ENCODE results near the gene ARSB.
A peak's percentile ranks its signal among the peaks of the same experiment; 100 is the strongest.

Gene ARSB

DNA sequence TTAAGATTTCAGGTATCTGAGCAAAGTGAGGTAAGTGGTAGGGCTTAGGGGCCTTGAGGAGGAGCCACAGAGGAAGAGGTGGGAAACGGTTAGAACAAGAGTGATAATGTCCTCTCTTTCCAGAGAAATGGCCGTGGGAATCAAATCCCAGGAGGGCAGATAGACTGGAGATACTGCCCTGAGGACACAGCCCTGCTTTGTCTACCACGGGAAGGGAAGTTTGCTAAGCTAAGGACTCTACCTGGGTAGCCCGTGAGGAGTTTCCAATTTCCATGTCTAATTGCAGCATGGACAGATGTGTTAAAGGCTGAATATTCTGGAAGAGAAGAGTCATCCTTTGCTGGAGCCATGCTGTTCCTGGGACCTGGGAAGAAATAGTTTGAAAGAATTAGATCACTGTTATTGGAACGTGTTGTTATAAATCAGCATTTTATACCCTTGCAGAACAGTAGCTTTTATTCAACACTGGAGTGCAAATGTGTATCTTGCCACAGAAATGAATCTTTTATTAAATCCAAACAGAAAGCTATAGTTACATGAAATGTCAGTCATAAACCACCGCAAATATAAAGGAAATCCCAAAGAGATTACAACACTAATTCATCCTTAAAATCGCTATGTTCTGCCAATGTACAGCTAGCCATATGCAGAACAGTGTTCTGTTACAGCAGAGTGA is 203.4 kb downstream of the ARSB start:
- peaks cover 3% of the 10 kb centered on the region for H3K9me3 ChIP-seq (ENCODE audit: control insufficient read depth, low read length)
- no peak overlapping the region for H3K9ac ChIP-seq (ENCODE audit: low read length)
- H3K27me3 ChIP-seq (replicated peaks; ENCODE audit: control insufficient read depth, insufficient read depth, low read length), result no peaks in the 10 kb centered on the region
- H3K36me3 ChIP-seq (ENCODE audit: control insufficient read depth, insufficient read depth, low read length, severe bottlenecking), result no peaks in the 10 kb centered on the region
- no peak for DNase-seq (ENCODE audit: low read depth)
- H3K4me3 ChIP-seq (ENCODE audit: low read length), result no peak overlapping the region
- H3K4me1 ChIP-seq (ENCODE audit: control insufficient read depth, insufficient read depth, low read length), result peaks cover 18% of the 10 kb centered on the region

DNA sequence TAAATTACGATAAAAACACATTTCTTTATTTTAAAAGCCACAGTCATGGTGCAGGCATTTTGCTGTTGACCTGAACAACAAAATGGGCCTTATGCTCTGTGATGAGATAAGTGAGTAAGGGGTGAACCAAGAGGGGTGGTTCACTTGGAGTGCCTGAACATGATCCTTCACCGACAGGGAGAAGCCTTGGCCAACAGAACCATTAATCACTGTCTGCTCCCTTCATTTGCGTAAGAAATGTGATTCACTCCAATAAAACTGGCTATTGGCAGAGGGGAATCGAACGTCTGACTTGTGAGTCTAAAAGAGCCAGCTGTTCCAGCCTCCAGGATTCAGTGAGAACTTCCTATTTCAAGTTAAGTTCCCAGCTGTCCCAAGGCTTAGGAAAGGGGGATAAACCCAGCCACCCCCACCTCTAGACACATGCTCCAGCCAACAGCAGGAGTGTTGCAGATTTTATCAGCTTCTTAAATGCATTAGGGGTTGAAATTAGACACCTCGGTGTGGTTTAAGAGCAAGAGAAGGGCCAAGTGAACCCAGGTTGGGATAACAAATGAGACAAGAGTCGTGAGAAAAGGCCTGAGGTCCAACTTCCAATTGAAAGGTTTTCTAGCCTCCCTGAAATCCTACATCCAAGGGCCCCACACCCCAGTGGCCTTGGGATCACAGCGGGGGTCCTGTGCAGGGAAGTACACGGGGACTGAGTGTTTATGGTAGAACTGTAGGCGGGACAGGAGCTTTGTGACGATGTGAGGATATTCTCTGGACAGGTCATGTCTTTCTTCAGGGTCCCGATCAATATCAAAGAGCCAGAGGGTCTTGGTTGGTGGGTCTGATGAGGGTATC is 205.1 kb downstream of the ARSB start:
- peaks cover 18% of the 10 kb centered on the region for H3K4me1 ChIP-seq (ENCODE audit: control insufficient read depth, insufficient read depth, low read length)
- H3K9me3 ChIP-seq (ENCODE audit: control insufficient read depth, low read length), result peaks cover 4% of the 10 kb centered on the region
- no peaks in the 10 kb centered on the region for H3K27me3 ChIP-seq (replicated peaks; ENCODE audit: control insufficient read depth, insufficient read depth, low read length)
- peak; percentile 44 for DNase-seq (ENCODE audit: low read depth)
- H3K9ac ChIP-seq (ENCODE audit: low read length), result no peak overlapping the region
- H3K36me3 ChIP-seq (ENCODE audit: control insufficient read depth, insufficient read depth, low read length, severe bottlenecking), result no peaks in the 10 kb centered on the region
- no peak overlapping the region for H3K4me3 ChIP-seq (ENCODE audit: low read length)

DNA sequence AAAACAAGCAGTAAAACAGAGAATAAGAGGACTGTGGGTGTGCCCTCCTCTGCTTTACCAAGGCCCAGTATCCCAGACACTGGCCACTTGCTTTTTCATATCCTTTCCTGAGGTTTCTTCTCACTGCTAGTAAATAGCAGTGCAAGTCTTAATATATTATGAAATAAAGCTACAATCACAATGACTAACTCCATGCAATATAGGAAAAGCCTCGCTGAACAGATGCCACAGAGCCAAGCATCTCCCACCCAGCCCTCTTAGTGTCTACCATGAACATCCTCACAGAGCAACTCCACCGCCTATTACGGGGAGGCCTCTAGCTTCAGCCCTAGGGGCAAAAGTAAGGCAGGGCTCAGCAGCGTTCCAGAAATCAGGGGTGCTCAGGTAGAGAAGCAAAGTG is 205.8 kb downstream of the ARSB start:
- no peak overlapping the region for H3K4me3 ChIP-seq (ENCODE audit: low read length)
- H3K27me3 ChIP-seq (replicated peaks; ENCODE audit: control insufficient read depth, insufficient read depth, low read length), result no peaks in the 10 kb centered on the region
- H3K4me1 ChIP-seq (ENCODE audit: control insufficient read depth, insufficient read depth, low read length), result peaks cover 18% of the 10 kb centered on the region
- DNase-seq (ENCODE audit: low read depth), result no peak
- H3K9ac ChIP-seq (ENCODE audit: low read length), result no peak overlapping the region
- no peaks in the 10 kb centered on the region for H3K36me3 ChIP-seq (ENCODE audit: control insufficient read depth, insufficient read depth, low read length, severe bottlenecking)
- peaks cover 4% of the 10 kb centered on the region for H3K9me3 ChIP-seq (ENCODE audit: control insufficient read depth, low read length)

DNA sequence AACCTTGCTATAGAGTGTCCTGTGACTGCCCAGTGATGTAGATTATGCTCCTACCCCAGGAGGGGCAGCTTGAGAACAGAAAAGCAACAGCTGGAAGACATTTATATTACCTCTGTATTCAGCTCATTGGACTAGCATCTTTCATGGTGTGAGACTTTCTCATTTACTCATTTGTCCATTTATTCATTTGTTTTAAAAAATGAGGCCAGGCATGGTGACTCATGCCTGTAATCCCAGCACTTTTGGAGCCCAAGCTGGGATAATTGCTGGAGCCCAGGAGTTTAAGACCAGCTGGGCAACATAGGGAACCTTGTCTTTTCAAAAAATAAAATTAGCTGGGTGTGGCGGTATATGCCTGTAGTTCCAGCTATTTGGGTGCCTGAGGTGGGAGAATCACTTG is 206.6 kb downstream of the ARSB start:
- H3K9me3 ChIP-seq (ENCODE audit: control insufficient read depth, low read length), result peaks cover 4% of the 10 kb centered on the region
- peak; percentile 13 for DNase-seq (ENCODE audit: low read depth)
- no peak overlapping the region for H3K4me3 ChIP-seq (ENCODE audit: low read length)
- no peaks in the 10 kb centered on the region for H3K27me3 ChIP-seq (replicated peaks; ENCODE audit: control insufficient read depth, insufficient read depth, low read length)
- H3K9ac ChIP-seq (ENCODE audit: low read length), result no peak overlapping the region
- peaks cover 18% of the 10 kb centered on the region for H3K4me1 ChIP-seq (ENCODE audit: control insufficient read depth, insufficient read depth, low read length)
- no peaks in the 10 kb centered on the region for H3K36me3 ChIP-seq (ENCODE audit: control insufficient read depth, insufficient read depth, low read length, severe bottlenecking)

DNA sequence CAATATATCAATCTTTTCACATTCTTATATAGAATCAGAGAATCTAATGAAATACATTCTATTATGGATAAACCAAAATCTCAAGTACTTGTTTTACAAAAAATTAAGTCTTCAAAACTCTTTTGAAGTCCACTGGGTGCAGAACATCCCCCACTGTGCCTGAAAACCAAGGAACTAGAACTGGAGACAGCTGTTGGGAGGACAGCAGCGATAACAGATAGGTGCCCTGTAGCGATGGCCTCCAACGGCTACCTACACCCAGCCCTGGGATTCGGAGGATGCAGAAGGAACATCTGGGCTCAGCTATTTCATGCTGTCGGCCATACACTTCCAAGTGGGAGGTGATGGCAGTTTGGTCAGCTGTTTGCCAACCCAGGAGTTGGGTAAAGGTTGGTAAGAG is 207.2 kb downstream of the ARSB start:
- H3K27me3 ChIP-seq (replicated peaks; ENCODE audit: control insufficient read depth, insufficient read depth, low read length), result no peaks in the 10 kb centered on the region
- peaks cover 4% of the 10 kb centered on the region for H3K9me3 ChIP-seq (ENCODE audit: control insufficient read depth, low read length)
- H3K36me3 ChIP-seq (ENCODE audit: control insufficient read depth, insufficient read depth, low read length, severe bottlenecking), result no peaks in the 10 kb centered on the region
- H3K4me3 ChIP-seq (ENCODE audit: low read length), result no peak overlapping the region
- DNase-seq (ENCODE audit: low read depth), result no peak
- no peak overlapping the region for H3K9ac ChIP-seq (ENCODE audit: low read length)
- H3K4me1 ChIP-seq (ENCODE audit: control insufficient read depth, insufficient read depth, low read length), result peaks cover 18% of the 10 kb centered on the region

DNA sequence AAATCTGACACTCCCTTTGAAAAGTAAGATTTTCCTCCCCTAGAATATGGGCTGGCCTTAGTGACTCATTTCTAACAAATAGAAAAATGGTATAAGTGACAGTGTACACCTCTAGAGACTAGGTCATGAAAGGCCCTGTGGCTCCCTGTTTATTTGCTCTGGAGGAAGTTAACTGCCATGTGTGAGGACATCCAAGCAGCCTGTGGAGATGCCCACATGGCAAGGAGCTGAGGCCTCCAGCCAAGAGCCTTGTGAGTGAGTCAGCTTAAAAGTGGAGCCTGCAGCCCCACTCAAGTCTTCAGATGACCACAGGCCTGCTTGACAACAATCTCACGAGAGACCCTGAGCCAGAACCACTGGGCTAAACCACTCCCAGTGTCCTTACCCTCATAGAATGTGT is 208.5 kb downstream of the ARSB start:
- Histone ChIP-seq H3K27me3 (replicated peaks; ENCODE audit: control insufficient read depth, insufficient read depth, low read length) (no peaks in the 10 kb centered on the region), H3K4me1 (ENCODE audit: control insufficient read depth, insufficient read depth, low read length) (peaks cover 18% of the 10 kb centered on the region), H3K9me3 (ENCODE audit: control insufficient read depth, low read length) (peaks cover 4% of the 10 kb centered on the region), H3K4me3 (ENCODE audit: low read length) (no peak overlapping the region), H3K9ac (ENCODE audit: low read length) (no peak overlapping the region), H3K36me3 (ENCODE audit: control insufficient read depth, insufficient read depth, low read length, severe bottlenecking) (no peaks in the 10 kb centered on the region)
- DNase-seq (ENCODE audit: low read depth), result no peak

DNA sequence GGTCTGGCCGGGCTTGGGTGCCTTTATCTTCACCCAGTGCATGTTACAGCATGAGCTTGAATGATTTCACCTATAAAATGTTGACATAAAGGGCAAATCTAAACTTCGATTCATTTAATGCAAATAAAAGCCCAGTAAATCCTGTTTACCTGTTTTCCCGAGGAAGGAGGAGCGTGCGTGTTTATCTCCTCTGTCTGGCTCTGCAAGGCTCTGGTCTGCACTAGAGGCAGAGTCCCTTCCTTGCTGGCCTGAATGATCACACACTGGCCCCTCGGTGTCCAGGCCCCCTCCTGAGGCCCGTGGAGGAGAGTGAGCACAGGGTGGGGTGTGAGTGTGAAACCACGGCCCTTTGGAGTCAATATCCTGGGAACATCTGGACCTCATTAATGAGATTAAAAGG is 211.5 kb downstream of the ARSB start:
- Histone ChIP-seq H3K4me3 (ENCODE audit: low read length) (no peak overlapping the region), H3K4me1 (ENCODE audit: control insufficient read depth, insufficient read depth, low read length) (peaks cover under 1% of the 10 kb centered on the region), H3K36me3 (ENCODE audit: control insufficient read depth, insufficient read depth, low read length, severe bottlenecking) (no peaks in the 10 kb centered on the region), H3K9ac (ENCODE audit: low read length) (no peak overlapping the region), H3K27me3 (replicated peaks; ENCODE audit: control insufficient read depth, insufficient read depth, low read length) (no peaks in the 10 kb centered on the region), H3K9me3 (ENCODE audit: control insufficient read depth, low read length) (peaks cover 4% of the 10 kb centered on the region)
- DNase-seq (ENCODE audit: low read depth), result no peak

DNA sequence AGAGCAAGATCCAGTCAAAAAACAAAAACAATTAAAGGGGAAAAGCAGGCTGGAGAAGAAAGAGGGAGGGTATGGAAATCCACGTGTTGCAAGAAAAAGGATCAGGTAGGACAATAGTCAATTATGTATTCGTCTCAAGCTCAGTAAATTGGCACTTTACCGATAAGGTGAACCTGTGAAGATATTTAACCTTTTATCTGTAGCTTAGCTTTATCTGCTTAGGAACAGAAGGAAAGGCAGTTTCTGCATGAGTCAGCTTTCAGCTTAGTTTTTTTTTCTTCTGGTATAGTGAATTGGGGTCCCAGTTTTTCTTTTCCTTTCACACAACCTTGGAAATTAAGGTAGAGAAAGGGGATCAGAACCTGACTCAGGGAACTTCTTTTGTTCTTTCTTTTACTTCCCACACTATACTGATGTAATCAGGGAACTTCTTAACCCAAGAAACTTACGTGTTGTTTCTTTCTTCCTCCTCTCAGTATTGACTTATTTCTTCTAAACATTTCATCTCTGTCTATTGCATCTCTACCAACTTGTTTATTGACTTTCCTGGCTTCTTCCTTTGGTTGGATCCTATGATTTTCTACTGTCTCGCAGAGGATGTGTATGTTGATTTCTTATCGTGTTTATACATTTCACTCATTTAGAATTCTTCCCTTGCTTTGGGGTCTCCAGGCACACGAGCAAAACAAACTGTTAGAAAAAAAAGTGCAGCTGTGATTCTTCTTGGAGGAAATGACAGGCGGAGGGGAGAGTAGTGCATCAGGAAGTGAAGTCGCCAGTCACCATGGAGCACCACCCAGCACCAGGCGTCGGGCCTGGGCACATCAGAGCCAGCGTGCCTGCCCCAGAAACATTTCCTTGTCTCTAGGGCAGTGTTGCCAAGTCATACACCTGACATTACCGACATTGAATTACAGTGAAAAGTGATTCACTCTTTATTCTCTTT is 213.6 kb downstream of the ARSB start:
- Histone ChIP-seq H3K9ac (ENCODE audit: low read length) (no peak overlapping the region), H3K4me3 (ENCODE audit: low read length) (no peak overlapping the region), H3K27me3 (replicated peaks; ENCODE audit: control insufficient read depth, insufficient read depth, low read length) (no peaks in the 10 kb centered on the region), H3K36me3 (ENCODE audit: control insufficient read depth, insufficient read depth, low read length, severe bottlenecking) (no peaks in the 10 kb centered on the region), H3K4me1 (ENCODE audit: control insufficient read depth, insufficient read depth, low read length) (peaks cover 1% of the 10 kb centered on the region), H3K9me3 (ENCODE audit: control insufficient read depth, low read length) (no peaks in the 10 kb centered on the region)
- no peak for DNase-seq (ENCODE audit: low read depth)

DNA sequence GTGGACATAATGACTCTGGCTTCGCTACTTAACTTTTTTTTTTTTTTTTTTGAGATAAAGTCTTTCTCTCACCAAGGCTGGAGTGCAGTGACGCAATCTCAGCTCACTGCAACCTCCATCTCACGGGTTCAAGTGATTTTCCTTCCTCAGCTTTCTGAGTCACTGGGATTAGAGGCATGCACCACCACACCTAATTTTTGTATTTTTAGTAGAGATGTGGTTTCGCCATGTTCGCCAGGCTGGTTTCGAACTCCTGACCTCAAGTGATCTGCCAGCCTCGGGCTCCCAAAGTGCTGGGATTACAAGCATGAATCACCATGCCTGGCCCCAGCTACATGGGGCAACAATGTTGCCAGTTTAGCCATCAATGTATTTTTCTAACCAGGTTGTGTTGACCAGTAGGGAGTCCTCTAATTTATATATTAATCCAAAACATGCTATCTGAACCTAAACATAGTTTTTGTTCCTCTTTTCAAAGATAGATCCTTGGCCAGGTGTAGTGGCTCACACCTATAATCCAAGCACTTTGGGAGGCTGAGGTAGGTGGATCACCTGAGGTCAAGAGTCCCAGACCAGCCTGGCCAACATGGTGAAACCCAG is 216.2 kb downstream of the ARSB start:
- H3K4me3 ChIP-seq (ENCODE audit: low read length), result no peak overlapping the region
- no peaks in the 10 kb centered on the region for H3K9me3 ChIP-seq (ENCODE audit: control insufficient read depth, low read length)
- no peak for DNase-seq (ENCODE audit: low read depth)
- peaks cover 7% of the 10 kb centered on the region for H3K4me1 ChIP-seq (ENCODE audit: control insufficient read depth, insufficient read depth, low read length)
- no peak overlapping the region for H3K9ac ChIP-seq (ENCODE audit: low read length)
- H3K36me3 ChIP-seq (ENCODE audit: control insufficient read depth, insufficient read depth, low read length, severe bottlenecking), result no peaks in the 10 kb centered on the region
- H3K27me3 ChIP-seq (replicated peaks; ENCODE audit: control insufficient read depth, insufficient read depth, low read length), result peaks cover 8% of the 10 kb centered on the region

DNA sequence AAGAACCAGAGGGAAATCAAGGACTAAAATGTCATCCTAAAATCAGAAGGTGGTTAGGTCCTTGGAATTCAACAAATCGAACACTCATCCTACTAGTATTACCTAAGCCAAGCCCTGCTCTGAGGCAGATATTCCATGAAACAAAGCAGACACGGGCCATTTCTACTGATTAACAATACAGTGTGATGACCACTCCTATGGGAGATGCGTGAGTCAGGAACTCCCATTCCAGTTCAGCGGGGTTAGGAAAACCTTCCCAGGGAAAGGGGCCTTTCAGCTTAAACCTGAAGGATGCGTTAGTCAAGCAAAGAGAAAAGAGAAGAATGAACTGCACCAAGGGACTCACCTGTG is 218.7 kb downstream of the ARSB start:
- Histone ChIP-seq H3K4me1 (ENCODE audit: control insufficient read depth, insufficient read depth, low read length) (peaks cover 7% of the 10 kb centered on the region), H3K4me3 (ENCODE audit: low read length) (no peak overlapping the region), H3K9me3 (ENCODE audit: control insufficient read depth, low read length) (no peaks in the 10 kb centered on the region), H3K9ac (ENCODE audit: low read length) (no peak overlapping the region), H3K27me3 (replicated peaks; ENCODE audit: control insufficient read depth, insufficient read depth, low read length) (peaks cover 9% of the 10 kb centered on the region), H3K36me3 (ENCODE audit: control insufficient read depth, insufficient read depth, low read length, severe bottlenecking) (no peaks in the 10 kb centered on the region)
- DNase-seq (ENCODE audit: low read depth), result no peak
